K562 (cell line): ENCODE measurements around the gene ERCC1. TPM values are rescaled to one million over a fixed set of nuclear protein-coding genes. Genes with fewer than 3 reads are reported as not detected.

Source experiments
- BHLHE40 ChIP-seq: IDR thresholded peaks from 2 replicates; pipeline ENCODE4 v1.6.1; 2011; ENCODE audit warnings: low read length, improper control_type of control experiment
- CREB1 ChIP-seq, 2 experiments: sonication (generic) in 1 of 2; formaldehyde crosslinking in 1 of 2; IDR thresholded peaks; 2 replicates each; pipeline versions ENCODE4 v1.6.1 to v1.8.0; 2012 to 2022; ENCODE audit warnings: inconsistent platforms in 1 of 2, mild to moderate bottlenecking in 1 of 2, missing genetic modification reagents in 1 of 2, moderate library complexity in 1 of 2
- CTBP1 ChIP-seq: fragments of 450-650 bp; IDR thresholded peaks from 2 replicates; pipeline ENCODE4 v1.6.1; 2016; ENCODE audit warnings: borderline replicate concordance
- DPF2 ChIP-seq: fragments of 450-650 bp; IDR thresholded peaks from 2 replicates; pipeline ENCODE4 v1.6.1; 2016
- ELF2 ChIP-seq: fragments of 250-450 bp; sonication (Bioruptor Pico); IDR thresholded peaks from 2 replicates; pipeline ENCODE4 v1.5.0; 2021; ENCODE audit warnings: mild to moderate bottlenecking
- HDAC8 ChIP-seq: fragments of 450-650 bp; IDR thresholded peaks from 2 replicates; pipeline ENCODE4 v1.6.1; 2016; ENCODE audit warnings: mild to moderate bottlenecking, missing genetic modification characterization, moderate library complexity, missing compliant biosample characterization
- LEF1 ChIP-seq: fragments of 450-650 bp; IDR thresholded peaks from 2 replicates; pipeline ENCODE4 v1.6.1; 2016; ENCODE audit warnings: mild to moderate bottlenecking
- MTA2 ChIP-seq: fragments of 450-650 bp; IDR thresholded peaks from 2 replicates; pipeline ENCODE4 v1.6.1; 2016; ENCODE audit warnings: low read depth
- MYBL2 ChIP-seq, 2 experiments: fragments of 450-650 bp in 1 of 2; sonication (generic) in 1 of 2; formaldehyde crosslinking in 1 of 2; IDR thresholded peaks; 2 replicates each; pipeline versions ENCODE4 v1.6.1 to v1.8.1; 2017 to 2022; ENCODE audit warnings: borderline replicate concordance in 1 of 2, inconsistent platforms in 1 of 2, low read depth in 1 of 2, mild to moderate bottlenecking in 1 of 2, missing genetic modification reagents in 1 of 2, moderate library complexity in 1 of 2
- NCOA6 ChIP-seq: fragments of 450-650 bp; IDR thresholded peaks from 2 replicates; pipeline ENCODE4 v1.6.1; 2017; ENCODE audit warnings: mild to moderate bottlenecking
- NELFE ChIP-seq: IDR thresholded peaks from 2 replicates; pipeline ENCODE4 v1.6.1; 2011; ENCODE audit warnings: mild to moderate bottlenecking; ENCODE audit not compliant: insufficient read depth, insufficient read length
- STAT5A ChIP-seq: IDR thresholded peaks from 2 replicates; pipeline ENCODE4 v1.6.1; 2012; ENCODE audit warnings: low read length, inconsistent platforms, borderline replicate concordance
- TBL1XR1 ChIP-seq, 2 experiments: IDR thresholded peaks; 2 replicates each; pipeline ENCODE4 v1.6.1; 2012; ENCODE audit warnings: improper control_type of control experiment in 2 of 2, low read length in 2 of 2, mild to moderate bottlenecking in 1 of 2
- ZNF324 ChIP-seq: fragments of 250-450 bp; sonication (Bioruptor Pico); IDR thresholded peaks from 2 replicates; pipeline ENCODE4 v1.4.0; 2020; ENCODE audit warnings: mild to moderate bottlenecking
- ZNF75A ChIP-seq: fragments of 450-650 bp; formaldehyde crosslinking; IDR thresholded peaks from 2 replicates; pipeline ENCODE4 v1.4.0; 2020; ENCODE audit warnings: mild to moderate bottlenecking
- ZNF77 ChIP-seq: fragments of 250-450 bp; sonication (Bioruptor Pico); IDR thresholded peaks from 2 replicates; pipeline ENCODE4 v1.5.0; 2020
- polyA plus RNA-seq, 8 experiments: library from polyadenylated mRNA; depleted of rRNA in 4 of 8; stranded (reverse) in 5 of 8; unstranded in 3 of 8; fragments of >200 nt; fragmentation: Nextera tagmentation in 2 of 8; fragmentation: Illumina TruSeq in 1 of 8; extraction: Ambion mirVana in 2 of 8; extraction: Trizol in 1 of 8; gene quantifications; 2 replicates each; pipeline versions ENCODE4 v1.2.1 to v1.2.3, GENCODE V29; 2011 to 2014; ENCODE audit warnings: inconsistent platforms in 1 of 8, missing spikeins in 1 of 8
- total RNA-seq, 7 experiments: library from RNA; depleted of rRNA in 6 of 7; stranded (reverse); fragments of >200 nt in 6 of 7; fragmentation: Illumina TruSeq in 2 of 7; extraction: Trizol in 2 of 7; gene quantifications; 2 replicates each; pipeline versions ENCODE4 v1.2.1 to v1.2.3, GENCODE V29; 2011 to 2021; ENCODE audit warnings: low replicate concordance in 1 of 7
- TF ChIP-seq, protein P1 (sequence below): fragments of 450-650 bp; IDR thresholded peaks from 2 replicates; pipeline ENCODE4 v1.6.1; 2016; ENCODE audit warnings: borderline replicate concordance
- TF ChIP-seq, protein P2 (sequence below), 2 experiments: fragments of 450-650 bp; formaldehyde crosslinking in 1 of 2; IDR thresholded peaks; 2 replicates each; pipeline versions ENCODE4 v1.4.0 to v1.6.1; 2014 to 2020; ENCODE audit warnings: mild to moderate bottlenecking in 2 of 2, borderline replicate concordance in 1 of 2, low read depth in 1 of 2

The ERCC1 gene
- total and polyA plus RNA-seq, 9 of the 15 experiments (the other 6 are each of a cell fraction or from before 2014, with no cell fraction given) = 9.3 to 92.6 (median 60.0) TPM

DNA sequence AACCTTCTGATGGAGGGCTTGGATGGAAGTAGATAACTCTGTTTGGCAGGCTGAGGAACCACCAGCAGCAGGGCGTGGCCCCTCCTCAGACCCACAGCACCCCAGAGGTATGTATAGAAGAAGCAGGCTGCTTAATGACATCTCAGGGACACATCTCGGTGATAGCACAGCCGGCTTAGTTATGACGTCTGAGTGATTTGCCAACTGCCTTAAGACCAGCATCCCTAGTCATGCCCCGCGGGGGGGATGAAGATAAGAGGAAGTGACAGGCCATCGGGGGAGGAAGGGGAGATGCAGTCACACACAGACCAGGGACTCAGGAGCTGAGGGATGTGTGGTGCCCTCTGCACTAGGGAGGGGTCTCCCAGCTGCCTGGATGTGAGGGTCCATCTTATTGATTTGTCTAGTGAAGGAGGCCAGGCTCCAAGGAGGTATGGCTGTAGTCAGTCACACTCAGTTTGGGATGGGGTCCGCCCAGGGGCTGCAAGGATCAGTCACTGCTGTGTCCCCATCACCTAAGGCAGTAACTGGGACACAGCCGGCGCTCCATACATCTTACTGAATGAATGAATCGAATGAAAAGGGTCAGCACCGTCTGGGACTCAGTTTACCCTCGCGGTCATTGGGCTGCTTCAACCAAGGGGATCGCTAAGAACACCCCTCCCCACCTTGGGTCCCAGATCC lies 19.2 kb upstream of the ERCC1 start (continued):
- TF ChIP-seq TBL1XR1 (IDR thresholded peaks at IDR 0.05; ENCODE audit: low read length in 2 of 2) (peak in 1 of 2 experiments; percentile 85; a peak in 3 of 4 replicates), NELFE (no peak), STAT5A (0 out of 2 replicates have a peak, but pooled peaks have one; percentile 6), ZNF324 (CRISPR knock-in tag) (no peak), BHLHE40 (peak; percentile 58), LEF1 (peak; percentile 88), DPF2 (peak; percentile 89), ZNF77 (no peak), MTA2 (peak; percentile 40; the same call in 1 of the 2 replicates), CREB1 (IDR thresholded peaks at IDR 0.05) (peak; percentile 93), CREB1 (CRISPR knock-in tag; IDR thresholded peaks at IDR 0.05) (peak; percentile 80), CTBP1 (peak; percentile 100), MYBL2 (IDR thresholded peaks at IDR 0.05; ENCODE audit: low read depth) (no peak), MYBL2 (CRISPR knock-in tag; IDR thresholded peaks at IDR 0.05; ENCODE audit: borderline replicate concordance) (no peak), NCOA6 (no peak), HDAC8 (tag) (no peak), ELF2 (CRISPR knock-in tag) (no peak), ZNF75A (CRISPR knock-in tag) (no peak)
- TF ChIP-seq, protein P1, sequence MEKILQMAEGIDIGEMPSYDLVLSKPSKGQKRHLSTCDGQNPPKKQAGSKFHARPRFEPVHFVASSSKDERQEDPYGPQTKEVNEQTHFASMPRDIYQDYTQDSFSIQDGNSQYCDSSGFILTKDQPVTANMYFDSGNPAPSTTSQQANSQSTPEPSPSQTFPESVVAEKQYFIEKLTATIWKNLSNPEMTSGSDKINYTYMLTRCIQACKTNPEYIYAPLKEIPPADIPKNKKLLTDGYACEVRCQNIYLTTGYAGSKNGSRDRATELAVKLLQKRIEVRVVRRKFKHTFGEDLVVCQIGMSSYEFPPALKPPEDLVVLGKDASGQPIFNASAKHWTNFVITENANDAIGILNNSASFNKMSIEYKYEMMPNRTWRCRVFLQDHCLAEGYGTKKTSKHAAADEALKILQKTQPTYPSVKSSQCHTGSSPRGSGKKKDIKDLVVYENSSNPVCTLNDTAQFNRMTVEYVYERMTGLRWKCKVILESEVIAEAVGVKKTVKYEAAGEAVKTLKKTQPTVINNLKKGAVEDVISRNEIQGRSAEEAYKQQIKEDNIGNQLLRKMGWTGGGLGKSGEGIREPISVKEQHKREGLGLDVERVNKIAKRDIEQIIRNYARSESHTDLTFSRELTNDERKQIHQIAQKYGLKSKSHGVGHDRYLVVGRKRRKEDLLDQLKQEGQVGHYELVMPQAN = peak; percentile 19; the same call in 1 of the 2 replicates
- TF ChIP-seq, protein P2, sequence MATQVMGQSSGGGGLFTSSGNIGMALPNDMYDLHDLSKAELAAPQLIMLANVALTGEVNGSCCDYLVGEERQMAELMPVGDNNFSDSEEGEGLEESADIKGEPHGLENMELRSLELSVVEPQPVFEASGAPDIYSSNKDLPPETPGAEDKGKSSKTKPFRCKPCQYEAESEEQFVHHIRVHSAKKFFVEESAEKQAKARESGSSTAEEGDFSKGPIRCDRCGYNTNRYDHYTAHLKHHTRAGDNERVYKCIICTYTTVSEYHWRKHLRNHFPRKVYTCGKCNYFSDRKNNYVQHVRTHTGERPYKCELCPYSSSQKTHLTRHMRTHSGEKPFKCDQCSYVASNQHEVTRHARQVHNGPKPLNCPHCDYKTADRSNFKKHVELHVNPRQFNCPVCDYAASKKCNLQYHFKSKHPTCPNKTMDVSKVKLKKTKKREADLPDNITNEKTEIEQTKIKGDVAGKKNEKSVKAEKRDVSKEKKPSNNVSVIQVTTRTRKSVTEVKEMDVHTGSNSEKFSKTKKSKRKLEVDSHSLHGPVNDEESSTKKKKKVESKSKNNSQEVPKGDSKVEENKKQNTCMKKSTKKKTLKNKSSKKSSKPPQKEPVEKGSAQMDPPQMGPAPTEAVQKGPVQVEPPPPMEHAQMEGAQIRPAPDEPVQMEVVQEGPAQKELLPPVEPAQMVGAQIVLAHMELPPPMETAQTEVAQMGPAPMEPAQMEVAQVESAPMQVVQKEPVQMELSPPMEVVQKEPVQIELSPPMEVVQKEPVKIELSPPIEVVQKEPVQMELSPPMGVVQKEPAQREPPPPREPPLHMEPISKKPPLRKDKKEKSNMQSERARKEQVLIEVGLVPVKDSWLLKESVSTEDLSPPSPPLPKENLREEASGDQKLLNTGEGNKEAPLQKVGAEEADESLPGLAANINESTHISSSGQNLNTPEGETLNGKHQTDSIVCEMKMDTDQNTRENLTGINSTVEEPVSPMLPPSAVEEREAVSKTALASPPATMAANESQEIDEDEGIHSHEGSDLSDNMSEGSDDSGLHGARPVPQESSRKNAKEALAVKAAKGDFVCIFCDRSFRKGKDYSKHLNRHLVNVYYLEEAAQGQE (IDR thresholded peaks at IDR 0.05; ENCODE audit: borderline replicate concordance) = no peak
- TF ChIP-seq, protein P2 (CRISPR knock-in tag; IDR thresholded peaks at IDR 0.05; ENCODE audit: low read depth) = no peak
